ENCODE data around the gene TRAF3IP1. TPM values are rescaled to one million over a fixed set of nuclear protein-coding genes. Genes with fewer than 3 reads are reported as not detected.
"Not testable (repeated sequence)": the region's sequence is repeated elsewhere in the genome, so short reads cannot be mapped to it uniquely, and the experiment has no call there.

The TRAF3IP1 gene
- total and polyA plus RNA-seq, 4 donors = 4.0 to 9.1 (median 4.6) TPM

- not testable (repeated sequence) for DNase-seq (ENCODE audit: low spot score); H3K4me3 ChIP-seq (ENCODE audit: low read depth in 1 of 3, low read length in 3 of 3); H3K27me3 ChIP-seq (ENCODE audit: control insufficient read depth in 4 of 4, insufficient read depth in 4 of 4, low read length in 3 of 4); H3K9ac ChIP-seq (ENCODE audit: low read depth in 1 of 2, low read length in 2 of 2); H3K27ac ChIP-seq (ENCODE audit: low read depth in 1 of 2, low read length in 2 of 2); H3K9me3 ChIP-seq (ENCODE audit: control insufficient read depth in 4 of 4, low read length in 3 of 4)
- H3K4me1 ChIP-seq (ENCODE audit: control insufficient read depth in 4 of 4, insufficient read depth in 4 of 4, low read length in 3 of 4) = peaks cover 0 to 19% (median 12%) of the 10 kb centered on the region in 4 donors
- 97% methylated on average over 7 of the region's 7 CpGs for WGBS
- peaks cover 4 to 13% (median 7%) of the 10 kb centered on the region in 4 donors for H3K36me3 ChIP-seq (ENCODE audit: control insufficient read depth in 4 of 4, insufficient read depth in 3 of 4, low read depth in 1 of 4, low read length in 3 of 4)
Measured at GRCh38 chr2:238324248-238324647, 3.9 kb downstream of the TRAF3IP1 start.

GRCh38 chr2:238325694-238326093, 5.4 kb downstream of the TRAF3IP1 start:
- H3K4me1 ChIP-seq (ENCODE audit: control insufficient read depth in 4 of 4, insufficient read depth in 4 of 4, low read length in 3 of 4) = peaks cover 0 to 13% (median 6%) of the 10 kb centered on the region in 4 donors
- H3K27ac ChIP-seq (ENCODE audit: low read depth in 1 of 2, low read length in 2 of 2) = no peak overlapping the region
- H3K36me3 ChIP-seq (ENCODE audit: control insufficient read depth in 4 of 4, insufficient read depth in 3 of 4, low read depth in 1 of 4, low read length in 3 of 4) = peaks cover 4 to 22% (median 10%) of the 10 kb centered on the region in 4 donors
- H3K4me3 ChIP-seq (ENCODE audit: low read depth in 1 of 3, low read length in 3 of 3) = no peak overlapping the region
- TF ChIP-seq FOXA1 (IDR thresholded peaks at IDR 0.05) = no peak
- TF ChIP-seq RAD21 (IDR thresholded peaks at IDR 0.05) = no peak
- TF ChIP-seq HNF4G (IDR thresholded peaks at IDR 0.05) = no peak
- no peak for TF ChIP-seq ATF3 (IDR thresholded peaks at IDR 0.05)
- TF ChIP-seq ZBTB33 (IDR thresholded peaks at IDR 0.05) = no peak
- no peak for TF ChIP-seq TAF1 (conservative IDR thresholded peaks at IDR 0.05)
- TF ChIP-seq MAX (IDR thresholded peaks at IDR 0.05) = no peak
- no peak for TF ChIP-seq GABPA (IDR thresholded peaks at IDR 0.05 in 1 of 2, conservative IDR thresholded peaks at IDR 0.05 in 1 of 2)
- TF ChIP-seq REST (IDR thresholded peaks at IDR 0.05) = no peak
- TF ChIP-seq HNF4A (conservative IDR thresholded peaks at IDR 0.05) = no peak
- TF ChIP-seq RXRA (IDR thresholded peaks at IDR 0.05) = no peak
- no peak for TF ChIP-seq JUND (IDR thresholded peaks at IDR 0.05)
- TF ChIP-seq FOXA2 (IDR thresholded peaks at IDR 0.05) = no peak
- no peak for TF ChIP-seq YY1 (IDR thresholded peaks at IDR 0.05)
- TF ChIP-seq CTCF (IDR thresholded peaks at IDR 0.05; ENCODE audit: low read depth, low read length, missing input control) = no peak
- no peak for TF ChIP-seq SP1 (IDR thresholded peaks at IDR 0.05)
- 94% methylated on average over 9 of the region's 9 CpGs for WGBS
- no peaks in the 10 kb centered on the region for H3K27me3 ChIP-seq (ENCODE audit: control insufficient read depth in 4 of 4, insufficient read depth in 4 of 4, low read length in 3 of 4)
- no peak for DNase-seq (ENCODE audit: low spot score)
- no peak overlapping the region for H3K9ac ChIP-seq (ENCODE audit: low read depth in 1 of 2, low read length in 2 of 2)
- no peaks in the 10 kb centered on the region for H3K9me3 ChIP-seq (ENCODE audit: control insufficient read depth in 4 of 4, low read length in 3 of 4)

All from liver (tissue), 9 donors.